SK-N-DZ (cell line): ENCODE results near the gene KANK3.

Experiments used
- small RNA-seq, 2 experiments: library from RNA; depleted of rRNA; stranded (forward); fragments of <200 nt; gene quantifications; one replicate each; pipeline ENCODE3, GENCODE V24; 2014

The KANK3 gene

Small RNAs within 50 kb of the gene (small RNA-seq; reads per million reads assigned to genes)
- 0 to 0.18 reads per million in 2 experiments for gene MIR4999
